OCI-LY7 (cell line): Measurements from ENCODE around the gene BICD2. TPM values are rescaled to one million over a fixed set of nuclear protein-coding genes. Genes with fewer than 3 reads are reported as not detected.

Source experiments
- BruUV-seq: library from RNA; stranded (reverse); fragments of 400-500 nt; replicated peaks from 2 replicates; lab custom pipeline; 2021; lab: Mats Ljungman, UMichigan
- CTCF ChIA-PET: fragments of 300-600 bp; sonication (Branson Sonifier 250); formaldehyde crosslinking; loops from one replicate; lab custom pipeline; 2022; ENCODE audit warnings: antibody characterized with exemption; ENCODE audit not compliant: unreplicated experiment; lab: Charles Lee
- POLR2A ChIA-PET: fragments of 300-600 bp; sonication (Branson Sonifier 250); formaldehyde crosslinking; loops from one replicate; lab custom pipeline; 2022; ENCODE audit warnings: antibody characterized with exemption; lab: Charles Lee
- DNase-seq: peaks from one replicate; pipeline ENCODE4 v3.0.0-alpha.2; 2015; ENCODE audit warnings: low spot score
- H2AFZ ChIP-seq: fragments of 200-600 bp; sonication (generic), shearing (Covaris generic); 2 replicates; pipeline ENCODE4 v1.6.1; 2014; ENCODE audit warnings: mild to moderate bottlenecking, antibody characterized with exemption, low read length, moderate library complexity
- H3K27ac ChIP-seq: fragments of 200-600 bp; sonication (generic); 2 replicates; pipeline ENCODE4 v1.5.1; 2014; ENCODE audit warnings: mixed run types, low read depth, mild to moderate bottlenecking, moderate library complexity, low read length, inconsistent platforms; ENCODE audit not compliant: poor library complexity, severe bottlenecking
- H3K36me3 ChIP-seq: fragments of 200-600 bp; sonication (generic); 2 replicates; pipeline ENCODE4 v1.6.1; 2014; ENCODE audit warnings: mild to moderate bottlenecking, antibody characterized with exemption, low read length, moderate library complexity, mixed read lengths; ENCODE audit not compliant: insufficient read depth
- H3K4me1 ChIP-seq: fragments of 200-600 bp; sonication (generic); 2 replicates; pipeline ENCODE4 v1.5.1; 2014; ENCODE audit warnings: mild to moderate bottlenecking, low read length; ENCODE audit not compliant: insufficient read depth, poor library complexity, severe bottlenecking
- H3K4me2 ChIP-seq: fragments of 200-600 bp; sonication (generic); 2 replicates; pipeline ENCODE4 v1.6.1; 2014; ENCODE audit warnings: mild to moderate bottlenecking, low read length
- H3K4me3 ChIP-seq: fragments of 200-600 bp; sonication (generic); 2 replicates; pipeline ENCODE4 v1.5.1; 2014; ENCODE audit warnings: mild to moderate bottlenecking, low read depth, low read length; ENCODE audit not compliant: poor library complexity, severe bottlenecking
- H3K79me2 ChIP-seq: fragments of 200-600 bp; sonication (generic); 2 replicates; pipeline ENCODE4 v1.6.1; 2016; ENCODE audit warnings: low read depth, mild to moderate bottlenecking, low read length, moderate library complexity, mixed read lengths; ENCODE audit not compliant: insufficient read depth
- H3K9me2 ChIP-seq: fragments of 200-600 bp; sonication (generic); 2 replicates; pipeline ENCODE4 v1.6.1; 2016; ENCODE audit warnings: mild to moderate bottlenecking, low read length, mixed read lengths; ENCODE audit not compliant: insufficient read depth
- H3K9me3 ChIP-seq: fragments of 200-600 bp; sonication (generic); 2 replicates; pipeline ENCODE4 v1.6.1; 2014; ENCODE audit warnings: mild to moderate bottlenecking, mixed run types, low read length, mixed read lengths
- H4K20me1 ChIP-seq: fragments of 200-600 bp; sonication (generic); 2 replicates; pipeline ENCODE4 v1.6.1; 2014; ENCODE audit warnings: mild to moderate bottlenecking, antibody characterized with exemption, low read length, moderate library complexity, mixed read lengths; ENCODE audit not compliant: insufficient read depth
- CTCF ChIP-seq: fragments of 200-600 bp; sonication (generic); conservative IDR thresholded peaks from 2 replicates; pipeline ENCODE4 v1.5.1; 2014; ENCODE audit warnings: mild to moderate bottlenecking, antibody characterized with exemption, low read length, moderate library complexity, mixed read lengths
- EZH2phosphoT487 ChIP-seq: fragments of 200-600 bp; sonication (generic); IDR thresholded peaks from 2 replicates; pipeline ENCODE4 v1.6.1; 2018; ENCODE audit warnings: low read depth, borderline replicate concordance, mild to moderate bottlenecking, mixed run types, antibody characterized with exemption, low read length, moderate library complexity, mixed read lengths
- intact Hi-C: fragments of 100-400 bp; cut with micrococcal nuclease; formaldehyde crosslinking; loops from one replicate; pipeline ENCODE4 v1.10.0; 2022; ENCODE audit not compliant: unreplicated experiment
- total RNA-seq, 2 experiments: library from RNA; depleted of rRNA in 1 of 2; stranded (reverse); fragments of >200 nt in 1 of 2; shearing (Covaris generic) in 1 of 2; gene quantifications; 2 replicates each; pipeline ENCODE4 v1.2.3, GENCODE V29; 2014 to 2022

BICD2 gene
- total RNA-seq, 2 experiments from 2014 or later: 46.5 to 71.0 TPM

GRCh38 chr9:92729735-92730155 lies 34.9 kb downstream of the BICD2 start:
- no TSS peak for BruUV-seq
- Histone ChIP-seq H3K9me2 (no peaks in the 10 kb centered on the region), H3K9me3 (no peaks in the 10 kb centered on the region), H2AFZ (no peak overlapping the region), H3K79me2 (peaks cover 78% of the 10 kb centered on the region), H3K27ac (peak overlapping the region; percentile 83), H4K20me1 (peaks cover 6% of the 10 kb centered on the region; the same call in 1 of the 2 replicates), H3K4me1 (peaks cover 83% of the 10 kb centered on the region), H3K4me3 (peak overlapping the region; percentile 63), H3K4me2 (peak overlapping the region; percentile 82), H3K36me3 (peaks cover 37% of the 10 kb centered on the region; the same call in 1 of the 2 replicates)
- CTCF ChIA-PET: interaction anchor here (0.6 to 1.8 kb wide), 8 partner anchors 9 to 1999 kb away, joined by 3 to 11 read pairs (median 4); partner anchors contain the start of gene IPPK
- TF ChIP-seq CTCF (peak; percentile 53; the same call in 1 of the 2 replicates), EZH2phosphoT487 (no peak)
- DNase-seq: no peak
- intact Hi-C loops: loop anchor here (1.0 to 10.0 kb wide), 4 partner anchors 12 to 535 kb away; no protein-coding TSS in a partner anchor
- POLR2A ChIA-PET: interaction anchor here (0.8 to 2.5 kb wide), 5 partner anchors 9 to 987 kb away, joined by 3 to 10 read pairs (median 6); no protein-coding TSS in a partner anchor

- DNase-seq: peak; percentile 91
- BruUV-seq: no TSS peak
- intact Hi-C loops: loop anchor here (1.0 to 10.0 kb wide), 4 partner anchors 12 to 536 kb away; no protein-coding TSS in a partner anchor
Observed at GRCh38 chr9:92728831-92729734, 35.5 kb downstream of the BICD2 start.

More at GRCh38 chr9:92728831-92729734, 35.5 kb downstream of the BICD2 start:
- POLR2A ChIA-PET: interaction anchor here (0.8 to 2.5 kb wide), 7 partner anchors 8 to 986 kb away, joined by 3 to 10 read pairs (median 5); no protein-coding TSS in a partner anchor
- peak; percentile 93 for TF ChIP-seq CTCF
- no peak for TF ChIP-seq EZH2phosphoT487
- CTCF ChIA-PET: interaction anchor here (0.6 to 1.8 kb wide), 9 partner anchors 9 to 1999 kb away, joined by 3 to 11 read pairs (median 4); partner anchors contain the start of gene IPPK
- Histone ChIP-seq H3K9me2 (no peaks in the 10 kb centered on the region), H3K36me3 (peaks cover 38% of the 10 kb centered on the region; the same call in 1 of the 2 replicates), H3K4me1 (peaks cover 85% of the 10 kb centered on the region), H3K27ac (peak overlapping the region; percentile 83), H3K4me3 (peak overlapping the region; percentile 63), H3K4me2 (peak overlapping the region; percentile 82), H4K20me1 (peaks cover 6% of the 10 kb centered on the region; the same call in 1 of the 2 replicates), H2AFZ (no peak overlapping the region), H3K9me3 (no peaks in the 10 kb centered on the region), H3K79me2 (peaks cover 81% of the 10 kb centered on the region)
